ENCODE results near the gene MGME1. TPM values are rescaled to one million over a fixed set of nuclear protein-coding genes. Genes with fewer than 3 reads are reported as not detected.
A peak's percentile ranks its signal among the peaks of the same experiment; 100 is the strongest.

MGME1 gene
- total and polyA plus RNA-seq, 5 donors from 2014 or later = 10.6 to 19.2 (median 15.2) TPM

DNA sequence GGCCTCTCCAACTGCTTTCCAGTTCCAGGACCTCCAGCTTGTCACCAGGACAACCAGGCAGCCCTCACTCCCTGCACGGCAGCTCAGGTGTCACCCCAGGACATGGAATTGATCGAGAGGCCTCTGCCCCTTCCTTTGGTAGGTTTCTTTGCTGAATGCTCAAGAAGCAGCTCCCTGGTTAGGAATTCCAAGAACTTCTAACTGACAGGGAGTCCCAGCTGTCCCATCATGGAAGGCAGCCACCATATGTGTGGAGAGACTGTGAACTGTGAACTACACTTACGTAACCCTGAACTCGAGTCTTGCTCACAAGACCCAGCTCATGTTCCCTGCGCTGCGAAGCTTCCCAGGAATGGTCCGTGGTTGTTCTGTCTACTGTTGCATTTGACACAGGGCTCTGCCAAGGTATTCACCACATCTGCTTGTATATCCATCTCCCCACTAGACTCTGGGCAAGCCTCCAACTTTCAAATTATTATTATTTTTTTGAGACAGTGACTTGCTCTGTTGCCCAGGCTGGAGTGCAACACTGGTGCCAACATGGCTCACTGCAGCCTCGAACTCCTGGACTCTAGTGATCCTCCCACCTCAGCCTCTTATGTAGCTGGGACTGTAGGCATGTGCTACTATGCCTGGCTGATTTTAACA, 35.7 kb downstream of the MGME1 start:
- Mint-ChIP-seq H3K4me1 (no peaks in the 10 kb centered on the region), H3K36me3 (no peaks in the 10 kb centered on the region), H3K9me3 (no peaks in the 10 kb centered on the region), H3K4me3 (no peak overlapping the region), H3K27me3 (peaks cover 15% of the 10 kb centered on the region), H3K27ac (peak overlapping the region in 1 of 3 donors; percentile 26)
- Histone ChIP-seq H3K27ac (ENCODE audit: insufficient read depth, low read length, poor library complexity, severe bottlenecking) (no peak overlapping the region), H3K9me3 (ENCODE audit: control insufficient read depth in 2 of 2, low read length in 2 of 2) (no peaks in the 10 kb centered on the region), H3K27me3 (ENCODE audit: control insufficient read depth, insufficient read depth, low read length) (no peaks in the 10 kb centered on the region), H3K4me3 (ENCODE audit: low read depth, low read length) (no peak overlapping the region), H3K4me1 (ENCODE audit: control insufficient read depth, insufficient read depth, low read length, poor library complexity, severe bottlenecking) (no peaks in the 10 kb centered on the region), H3K36me3 (ENCODE audit: control insufficient read depth, insufficient read depth, low read length) (no peaks in the 10 kb centered on the region)
- ATAC-seq (ENCODE audit: low read depth in 2 of 2) (no peak), DNase-seq (no peak)

DNA sequence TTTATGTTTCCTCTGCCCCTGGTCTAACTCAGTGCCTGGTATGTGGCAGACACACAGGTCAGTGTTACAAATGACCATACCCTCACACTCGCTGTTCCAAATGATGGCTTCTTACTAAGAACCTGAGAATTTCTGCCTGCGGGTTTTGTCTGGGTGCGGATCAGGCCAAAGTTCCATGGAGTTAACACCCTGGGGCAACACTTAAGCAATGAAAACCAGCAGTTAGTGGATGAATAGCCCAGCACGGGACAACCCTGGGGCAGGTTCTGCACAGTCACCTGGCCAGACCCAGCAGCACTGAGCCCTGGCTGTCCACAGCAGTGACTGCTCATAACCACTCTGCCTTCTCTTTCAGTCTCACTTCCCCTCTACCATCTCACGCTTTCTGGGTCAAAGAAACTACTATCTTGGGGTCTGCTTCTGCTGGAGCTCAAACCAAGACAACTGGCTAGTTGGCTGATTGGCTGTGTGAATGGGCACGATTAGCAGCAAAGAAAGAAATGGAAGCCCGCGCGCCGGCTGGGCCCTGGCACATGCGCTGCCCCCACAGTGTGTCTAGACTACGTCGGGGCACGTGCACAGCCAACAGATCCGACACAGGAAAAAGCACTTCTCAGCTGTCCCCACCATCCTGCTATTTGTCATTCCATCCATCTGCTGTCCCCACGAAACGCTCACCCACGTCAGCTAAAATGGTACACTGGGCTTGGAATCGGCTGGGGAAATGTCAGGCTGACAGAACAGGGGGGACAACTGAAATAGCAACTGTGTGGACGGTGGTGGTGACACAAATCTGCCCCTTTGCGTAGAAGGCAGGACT, 36.6 kb downstream of the MGME1 start:
- H3K4me3 Mint-ChIP-seq = no peak overlapping the region
- H3K27me3 ChIP-seq (ENCODE audit: control insufficient read depth, insufficient read depth, low read length) = no peaks in the 10 kb centered on the region
- H3K27me3 Mint-ChIP-seq = peaks cover 8% of the 10 kb centered on the region
- H3K36me3 ChIP-seq (ENCODE audit: control insufficient read depth, insufficient read depth, low read length) = no peaks in the 10 kb centered on the region
- no peak overlapping the region for H3K27ac ChIP-seq (ENCODE audit: insufficient read depth, low read length, poor library complexity, severe bottlenecking)
- no peaks in the 10 kb centered on the region for H3K9me3 ChIP-seq (ENCODE audit: control insufficient read depth in 2 of 2, low read length in 2 of 2)
- H3K4me3 ChIP-seq (ENCODE audit: low read depth, low read length) = no peak overlapping the region
- ATAC-seq (ENCODE audit: low read depth in 2 of 2) (peak in 1 of 2 donors; percentile 46), DNase-seq (no peak)
- H3K4me1 ChIP-seq (ENCODE audit: control insufficient read depth, insufficient read depth, low read length, poor library complexity, severe bottlenecking) = no peaks in the 10 kb centered on the region
- H3K9me3 Mint-ChIP-seq = no peaks in the 10 kb centered on the region
- H3K4me1 Mint-ChIP-seq = no peaks in the 10 kb centered on the region
- H3K36me3 Mint-ChIP-seq = no peaks in the 10 kb centered on the region
- H3K27ac Mint-ChIP-seq = no peak overlapping the region

DNA sequence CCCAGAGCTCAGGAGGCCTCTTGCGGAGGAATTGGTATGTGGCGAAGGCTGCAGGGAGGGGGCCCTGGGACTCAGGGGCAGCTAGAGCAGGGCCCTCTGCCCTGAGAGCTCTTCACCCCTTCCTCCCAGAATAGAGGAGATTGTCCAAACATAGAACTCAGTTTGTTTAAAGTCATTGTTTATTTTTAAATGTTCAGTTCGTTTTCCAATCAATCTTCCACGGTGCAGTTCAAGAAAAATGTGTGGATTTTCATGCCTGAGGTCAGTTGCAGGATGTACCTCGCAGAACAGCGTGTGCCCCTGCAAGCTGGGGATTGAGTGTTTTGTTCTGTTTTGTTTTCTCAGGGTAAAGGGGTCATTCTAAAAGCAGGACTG, 37.2 kb downstream of the MGME1 start:
- no peaks in the 10 kb centered on the region for H3K36me3 ChIP-seq (ENCODE audit: control insufficient read depth, insufficient read depth, low read length)
- no peak overlapping the region for H3K27ac ChIP-seq (ENCODE audit: insufficient read depth, low read length, poor library complexity, severe bottlenecking)
- ATAC-seq (ENCODE audit: low read depth in 2 of 2) = no peak
- H3K4me1 ChIP-seq (ENCODE audit: control insufficient read depth, insufficient read depth, low read length, poor library complexity, severe bottlenecking) = no peaks in the 10 kb centered on the region
- DNase-seq = no peak
- H3K4me1 Mint-ChIP-seq = no peaks in the 10 kb centered on the region
- no peak overlapping the region for H3K4me3 Mint-ChIP-seq
- no peaks in the 10 kb centered on the region for H3K36me3 Mint-ChIP-seq
- H3K4me3 ChIP-seq (ENCODE audit: low read depth, low read length) = no peak overlapping the region
- no peak overlapping the region for H3K27ac Mint-ChIP-seq
- no peaks in the 10 kb centered on the region for H3K9me3 Mint-ChIP-seq
- H3K9me3 ChIP-seq (ENCODE audit: control insufficient read depth in 2 of 2, low read length in 2 of 2) = no peaks in the 10 kb centered on the region
- H3K27me3 ChIP-seq (ENCODE audit: control insufficient read depth, insufficient read depth, low read length) = no peaks in the 10 kb centered on the region
- peaks cover 7% of the 10 kb centered on the region for H3K27me3 Mint-ChIP-seq

DNA sequence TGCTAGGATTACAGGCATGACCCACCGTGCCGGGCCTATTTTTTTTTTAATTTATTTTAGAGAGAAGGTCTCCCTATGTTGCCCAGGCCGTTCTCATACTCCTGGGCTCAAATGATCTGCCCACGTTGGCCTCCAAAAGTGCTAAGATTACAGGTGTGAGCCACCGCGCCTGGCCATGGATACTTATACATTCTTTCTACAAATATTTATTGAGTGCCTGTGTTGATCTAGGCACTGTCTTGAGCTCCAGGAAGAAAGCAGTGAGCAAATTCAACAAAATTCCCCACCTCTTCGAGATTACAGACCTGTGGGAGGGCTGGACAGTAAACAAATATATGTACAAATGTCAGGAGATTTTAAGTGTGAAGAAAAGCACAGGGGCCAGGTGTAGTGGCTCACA, 37.9 kb downstream of the MGME1 start:
- Mint-ChIP-seq H3K4me1 (no peaks in the 10 kb centered on the region), H3K27me3 (peaks cover 4% of the 10 kb centered on the region), H3K4me3 (no peak overlapping the region), H3K36me3 (no peaks in the 10 kb centered on the region), H3K27ac (no peak overlapping the region), H3K9me3 (no peaks in the 10 kb centered on the region)
- no peaks in the 10 kb centered on the region for H3K9me3 ChIP-seq (ENCODE audit: control insufficient read depth in 2 of 2, low read length in 2 of 2)
- no peak overlapping the region for H3K4me3 ChIP-seq (ENCODE audit: low read depth, low read length)
- H3K27ac ChIP-seq (ENCODE audit: insufficient read depth, low read length, poor library complexity, severe bottlenecking) = no peak overlapping the region
- no peak for DNase-seq
- no peak for ATAC-seq (ENCODE audit: low read depth in 2 of 2)
- no peaks in the 10 kb centered on the region for H3K27me3 ChIP-seq (ENCODE audit: control insufficient read depth, insufficient read depth, low read length)
- H3K36me3 ChIP-seq (ENCODE audit: control insufficient read depth, insufficient read depth, low read length) = no peaks in the 10 kb centered on the region
- no peaks in the 10 kb centered on the region for H3K4me1 ChIP-seq (ENCODE audit: control insufficient read depth, insufficient read depth, low read length, poor library complexity, severe bottlenecking)

DNA sequence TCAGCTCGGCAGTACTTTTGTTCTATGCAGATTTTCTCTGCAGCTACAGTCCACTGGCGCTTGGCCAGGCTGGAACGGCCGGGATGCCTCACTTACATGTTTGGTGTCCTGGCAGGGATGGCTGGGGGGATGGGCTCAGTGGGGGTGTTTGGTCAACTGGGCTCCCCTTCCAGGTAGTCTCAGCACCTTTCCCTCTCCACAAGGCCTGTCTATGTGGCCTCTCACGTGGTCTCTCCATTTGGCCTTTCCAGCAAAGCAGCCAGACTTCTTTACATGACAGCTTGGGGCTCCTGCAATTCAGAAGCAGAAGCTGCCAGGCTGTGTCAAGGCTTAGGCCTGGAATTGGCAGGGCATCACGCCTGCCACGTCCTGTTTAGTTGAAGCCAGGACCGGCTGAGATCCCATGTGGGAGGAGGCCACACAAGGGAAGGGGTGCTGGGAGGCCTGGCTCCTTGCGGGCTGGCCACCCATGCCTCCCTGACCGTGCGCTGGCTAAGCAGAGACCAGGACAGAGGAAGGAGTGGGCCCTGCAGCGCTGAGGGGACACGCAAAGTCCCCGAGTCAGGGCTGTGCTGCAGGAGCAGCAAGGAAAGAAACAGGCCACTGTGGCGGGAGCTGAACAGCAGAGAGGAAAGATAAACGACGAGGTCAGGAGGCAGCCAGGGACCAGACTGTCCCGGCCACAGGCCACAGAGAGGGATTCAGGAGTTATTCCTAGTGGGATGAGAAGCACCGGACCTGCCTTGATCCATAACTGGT, 38.9 kb downstream of the MGME1 start:
- H3K4me1 ChIP-seq (ENCODE audit: control insufficient read depth, insufficient read depth, low read length, poor library complexity, severe bottlenecking) = no peaks in the 10 kb centered on the region
- ATAC-seq (ENCODE audit: low read depth in 2 of 2) = no peak
- H3K4me3 ChIP-seq (ENCODE audit: low read depth, low read length) = no peak overlapping the region
- H3K27ac Mint-ChIP-seq = no peak overlapping the region
- H3K36me3 ChIP-seq (ENCODE audit: control insufficient read depth, insufficient read depth, low read length) = no peaks in the 10 kb centered on the region
- H3K36me3 Mint-ChIP-seq = no peaks in the 10 kb centered on the region
- H3K9me3 ChIP-seq (ENCODE audit: control insufficient read depth in 2 of 2, low read length in 2 of 2) = no peaks in the 10 kb centered on the region
- H3K27ac ChIP-seq (ENCODE audit: insufficient read depth, low read length, poor library complexity, severe bottlenecking) = no peak overlapping the region
- H3K4me3 Mint-ChIP-seq = no peak overlapping the region
- H3K4me1 Mint-ChIP-seq = no peaks in the 10 kb centered on the region
- DNase-seq = no peak
- no peaks in the 10 kb centered on the region for H3K27me3 ChIP-seq (ENCODE audit: control insufficient read depth, insufficient read depth, low read length)
- no peaks in the 10 kb centered on the region for H3K9me3 Mint-ChIP-seq
- H3K27me3 Mint-ChIP-seq = peaks cover 4% of the 10 kb centered on the region

DNA sequence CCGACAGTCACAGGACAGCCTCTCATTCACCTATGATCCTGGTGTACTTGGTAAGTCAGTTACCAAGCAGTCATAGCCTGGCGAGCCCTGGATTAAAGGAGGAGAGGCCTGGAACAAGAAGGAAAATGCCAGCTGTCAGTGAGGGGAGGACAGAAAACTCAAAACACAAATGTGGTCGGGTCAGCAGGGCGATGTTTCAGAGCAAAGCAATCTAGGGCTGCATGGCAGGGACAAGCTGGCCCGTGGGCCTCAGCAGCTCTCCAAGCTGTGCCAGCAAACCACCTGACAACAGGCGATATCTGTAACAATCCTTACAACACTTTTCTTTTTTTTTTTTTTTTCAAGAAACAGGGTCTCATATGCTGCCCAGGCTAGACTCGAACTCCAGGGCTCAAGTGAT, 40.3 kb downstream of the MGME1 start:
- no peaks in the 10 kb centered on the region for H3K9me3 ChIP-seq (ENCODE audit: control insufficient read depth in 2 of 2, low read length in 2 of 2)
- H3K4me3 Mint-ChIP-seq = no peak overlapping the region
- H3K36me3 ChIP-seq (ENCODE audit: control insufficient read depth, insufficient read depth, low read length) = no peaks in the 10 kb centered on the region
- DNase-seq = no peak
- H3K27ac ChIP-seq (ENCODE audit: insufficient read depth, low read length, poor library complexity, severe bottlenecking) = no peak overlapping the region
- H3K4me1 ChIP-seq (ENCODE audit: control insufficient read depth, insufficient read depth, low read length, poor library complexity, severe bottlenecking) = no peaks in the 10 kb centered on the region
- no peaks in the 10 kb centered on the region for H3K27me3 ChIP-seq (ENCODE audit: control insufficient read depth, insufficient read depth, low read length)
- H3K4me3 ChIP-seq (ENCODE audit: low read depth, low read length) = no peak overlapping the region
- H3K4me1 Mint-ChIP-seq = no peaks in the 10 kb centered on the region
- peaks cover 4% of the 10 kb centered on the region for H3K27me3 Mint-ChIP-seq
- no peaks in the 10 kb centered on the region for H3K36me3 Mint-ChIP-seq
- H3K9me3 Mint-ChIP-seq = no peaks in the 10 kb centered on the region
- H3K27ac Mint-ChIP-seq = no peak overlapping the region
- no peak for ATAC-seq (ENCODE audit: low read depth in 2 of 2)

DNA sequence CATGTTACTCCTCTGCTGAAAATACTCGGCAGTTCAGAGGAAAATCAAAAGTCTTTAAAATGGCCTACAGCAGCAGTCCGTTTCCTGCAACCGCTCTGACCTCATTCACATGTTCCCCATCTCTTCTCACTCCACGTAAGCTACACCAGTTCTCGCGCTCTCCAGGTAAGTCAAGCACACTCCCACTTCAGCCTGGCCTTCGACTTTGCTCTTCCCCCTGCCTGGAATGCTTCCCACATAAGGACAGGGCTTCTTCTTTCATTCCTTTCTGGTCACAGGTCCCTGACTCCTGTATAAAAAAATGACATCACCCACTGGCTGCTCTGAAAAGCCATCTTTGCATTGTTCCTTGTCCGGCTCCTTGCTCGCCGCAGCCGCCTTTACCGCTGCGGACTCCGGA, 42.7 kb downstream of the MGME1 start:
- H3K27ac ChIP-seq (ENCODE audit: insufficient read depth, low read length, poor library complexity, severe bottlenecking) = no peak overlapping the region
- Mint-ChIP-seq H3K27ac (no peak overlapping the region), H3K36me3 (no peaks in the 10 kb centered on the region), H3K4me1 (no peaks in the 10 kb centered on the region), H3K4me3 (no peak overlapping the region), H3K27me3 (no peaks in the 10 kb centered on the region), H3K9me3 (no peaks in the 10 kb centered on the region)
- H3K9me3 ChIP-seq (ENCODE audit: control insufficient read depth in 2 of 2, low read length in 2 of 2) = no peaks in the 10 kb centered on the region
- H3K4me1 ChIP-seq (ENCODE audit: control insufficient read depth, insufficient read depth, low read length, poor library complexity, severe bottlenecking) = no peaks in the 10 kb centered on the region
- DNase-seq = no peak
- H3K36me3 ChIP-seq (ENCODE audit: control insufficient read depth, insufficient read depth, low read length) = no peaks in the 10 kb centered on the region
- H3K4me3 ChIP-seq (ENCODE audit: low read depth, low read length) = no peak overlapping the region
- no peaks in the 10 kb centered on the region for H3K27me3 ChIP-seq (ENCODE audit: control insufficient read depth, insufficient read depth, low read length)
- ATAC-seq (ENCODE audit: low read depth in 2 of 2) = no peak

All from CD4-positive, CD25-positive, alpha-beta regulatory T cell (primary cell).